ENCODE measurements around the gene PSAT1. TPM values are rescaled to one million over a fixed set of nuclear protein-coding genes. Genes with fewer than 3 reads are reported as not detected.

The PSAT1 gene
- total and polyA plus RNA-seq, 2 of the 13 experiments (the other 11 are each of a cell fraction or from before 2014, with no cell fraction given): 135 to 229 TPM

DNA sequence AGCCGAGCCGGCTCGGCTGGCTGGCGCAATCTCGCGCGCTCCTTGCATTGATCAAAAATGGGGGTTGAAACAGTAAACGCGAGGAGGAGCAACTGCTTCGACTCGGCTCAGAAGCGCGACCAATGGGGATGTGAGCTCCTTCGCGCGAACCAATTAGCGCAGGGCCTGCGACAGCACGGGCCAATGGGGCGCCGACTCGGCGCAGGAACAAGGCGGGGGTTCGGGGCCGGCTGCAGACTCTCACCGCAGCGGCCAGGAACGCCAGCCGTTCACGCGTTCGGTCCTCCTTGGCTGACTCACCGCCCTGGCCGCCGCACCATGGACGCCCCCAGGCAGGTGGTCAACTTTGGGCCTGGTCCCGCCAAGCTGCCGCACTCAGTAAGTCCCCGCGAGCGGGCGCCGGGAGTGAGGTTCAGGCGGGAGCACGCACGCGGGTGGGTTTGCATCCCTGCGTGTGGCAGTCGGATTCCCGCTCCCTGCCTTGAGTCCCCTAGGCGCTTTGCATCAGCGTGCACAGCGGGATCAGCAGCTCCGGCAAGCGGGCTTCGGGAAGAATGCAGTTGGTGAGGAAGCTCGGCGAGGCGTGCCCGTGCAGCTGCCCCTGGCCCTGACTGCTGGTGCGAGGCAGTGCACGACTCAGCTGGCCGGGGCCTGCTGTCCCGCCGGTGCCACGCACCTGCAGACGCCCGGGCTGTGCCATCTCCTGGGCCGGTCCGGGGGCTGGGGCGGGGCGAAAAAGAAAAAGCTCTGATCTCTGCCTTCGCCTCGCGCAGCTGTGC lies at the start of gene PSAT1 (continued):
- TF ChIP-seq, protein P1, sequence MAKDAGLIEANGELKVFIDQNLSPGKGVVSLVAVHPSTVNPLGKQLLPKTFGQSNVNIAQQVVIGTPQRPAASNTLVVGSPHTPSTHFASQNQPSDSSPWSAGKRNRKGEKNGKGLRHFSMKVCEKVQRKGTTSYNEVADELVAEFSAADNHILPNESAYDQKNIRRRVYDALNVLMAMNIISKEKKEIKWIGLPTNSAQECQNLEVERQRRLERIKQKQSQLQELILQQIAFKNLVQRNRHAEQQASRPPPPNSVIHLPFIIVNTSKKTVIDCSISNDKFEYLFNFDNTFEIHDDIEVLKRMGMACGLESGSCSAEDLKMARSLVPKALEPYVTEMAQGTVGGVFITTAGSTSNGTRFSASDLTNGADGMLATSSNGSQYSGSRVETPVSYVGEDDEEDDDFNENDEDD (CRISPR knock-in tag; IDR thresholded peaks at IDR 0.05; ENCODE audit: borderline replicate concordance): peak; percentile 68; the same call in 1 of the 2 replicates
- TF ChIP-seq IKZF1 (IDR thresholded peaks at IDR 0.05) (no peak), CAMTA2 (CRISPR knock-in tag; IDR thresholded peaks at IDR 0.05; ENCODE audit: borderline replicate concordance) (no peak), ZNF878 (CRISPR knock-in tag; IDR thresholded peaks at IDR 0.05) (no peak), HIVEP1 (CRISPR knock-in tag; IDR thresholded peaks at IDR 0.05) (0 out of 2 replicates have a peak, but pooled peaks have one; percentile 13), MAF1 (CRISPR knock-in tag; IDR thresholded peaks at IDR 0.05; ENCODE audit: borderline replicate concordance) (peak; percentile 49; the same call in 1 of the 2 replicates), PTBP1 (IDR thresholded peaks at IDR 0.05; ENCODE audit: low read depth, low read length, poor library complexity, severe bottlenecking) (no peak), ZBTB8A (CRISPR knock-in tag; IDR thresholded peaks at IDR 0.05; ENCODE audit: borderline replicate concordance, low read depth) (no peak), RARA (CRISPR knock-in tag; IDR thresholded peaks at IDR 0.05) (no peak), ZNF12 (CRISPR knock-in tag; IDR thresholded peaks at IDR 0.05) (peak; percentile 60), TCF12 (IDR thresholded peaks at IDR 0.05) (no peak), TCF12 (CRISPR knock-in tag; IDR thresholded peaks at IDR 0.05) (no peak), GTF2F1 (IDR thresholded peaks at IDR 0.05; ENCODE audit: low read length) (no peak), PHF5A (CRISPR knock-in tag; IDR thresholded peaks at IDR 0.05; ENCODE audit: low read depth, unreplicated experiment) (no peak), REPIN1 (CRISPR knock-in tag; IDR thresholded peaks at IDR 0.05; ENCODE audit: borderline replicate concordance, low read depth) (no peak; the same call in 1 of the 2 replicates), ZNF44 (CRISPR knock-in tag; IDR thresholded peaks at IDR 0.05) (no peak), FOXK2 (IDR thresholded peaks at IDR 0.05) (no peak)
- TF ChIP-seq, protein P2, sequence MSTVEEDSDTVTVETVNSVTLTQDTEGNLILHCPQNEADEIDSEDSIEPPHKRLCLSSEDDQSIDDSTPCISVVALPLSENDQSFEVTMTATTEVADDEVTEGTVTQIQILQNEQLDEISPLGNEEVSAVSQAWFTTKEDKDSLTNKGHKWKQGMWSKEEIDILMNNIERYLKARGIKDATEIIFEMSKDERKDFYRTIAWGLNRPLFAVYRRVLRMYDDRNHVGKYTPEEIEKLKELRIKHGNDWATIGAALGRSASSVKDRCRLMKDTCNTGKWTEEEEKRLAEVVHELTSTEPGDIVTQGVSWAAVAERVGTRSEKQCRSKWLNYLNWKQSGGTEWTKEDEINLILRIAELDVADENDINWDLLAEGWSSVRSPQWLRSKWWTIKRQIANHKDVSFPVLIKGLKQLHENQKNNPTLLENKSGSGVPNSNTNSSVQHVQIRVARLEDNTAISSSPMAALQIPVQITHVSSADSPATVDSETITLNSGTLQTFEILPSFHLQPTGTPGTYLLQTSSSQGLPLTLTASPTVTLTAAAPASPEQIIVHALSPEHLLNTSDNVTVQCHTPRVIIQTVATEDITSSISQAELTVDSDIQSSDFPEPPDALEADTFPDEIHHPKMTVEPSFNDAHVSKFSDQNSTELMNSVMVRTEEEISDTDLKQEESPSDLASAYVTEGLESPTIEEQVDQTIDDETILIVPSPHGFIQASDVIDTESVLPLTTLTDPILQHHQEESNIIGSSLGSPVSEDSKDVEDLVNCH (CRISPR knock-in tag; IDR thresholded peaks at IDR 0.05): no peak
- TF ChIP-seq, protein P3, sequence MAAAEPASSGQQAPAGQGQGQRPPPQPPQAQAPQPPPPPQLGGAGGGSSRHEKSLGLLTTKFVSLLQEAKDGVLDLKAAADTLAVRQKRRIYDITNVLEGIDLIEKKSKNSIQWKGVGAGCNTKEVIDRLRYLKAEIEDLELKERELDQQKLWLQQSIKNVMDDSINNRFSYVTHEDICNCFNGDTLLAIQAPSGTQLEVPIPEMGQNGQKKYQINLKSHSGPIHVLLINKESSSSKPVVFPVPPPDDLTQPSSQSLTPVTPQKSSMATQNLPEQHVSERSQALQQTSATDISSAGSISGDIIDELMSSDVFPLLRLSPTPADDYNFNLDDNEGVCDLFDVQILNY (CRISPR knock-in tag; conservative IDR thresholded peaks at IDR 0.05): peak; percentile 50; the same call in 1 of the 2 replicates
- TF ChIP-seq, protein P4, sequence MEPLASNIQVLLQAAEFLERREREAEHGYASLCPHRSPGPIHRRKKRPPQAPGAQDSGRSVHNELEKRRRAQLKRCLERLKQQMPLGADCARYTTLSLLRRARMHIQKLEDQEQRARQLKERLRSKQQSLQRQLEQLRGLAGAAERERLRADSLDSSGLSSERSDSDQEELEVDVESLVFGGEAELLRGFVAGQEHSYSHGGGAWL (CRISPR knock-in tag; IDR thresholded peaks at IDR 0.05): peak; percentile 91
- TF ChIP-seq, protein P5, sequence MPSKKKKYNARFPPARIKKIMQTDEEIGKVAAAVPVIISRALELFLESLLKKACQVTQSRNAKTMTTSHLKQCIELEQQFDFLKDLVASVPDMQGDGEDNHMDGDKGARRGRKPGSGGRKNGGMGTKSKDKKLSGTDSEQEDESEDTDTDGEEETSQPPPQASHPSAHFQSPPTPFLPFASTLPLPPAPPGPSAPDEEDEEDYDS (CRISPR knock-in tag; IDR thresholded peaks at IDR 0.05): peak; percentile 94
- TF ChIP-seq, protein P6, sequence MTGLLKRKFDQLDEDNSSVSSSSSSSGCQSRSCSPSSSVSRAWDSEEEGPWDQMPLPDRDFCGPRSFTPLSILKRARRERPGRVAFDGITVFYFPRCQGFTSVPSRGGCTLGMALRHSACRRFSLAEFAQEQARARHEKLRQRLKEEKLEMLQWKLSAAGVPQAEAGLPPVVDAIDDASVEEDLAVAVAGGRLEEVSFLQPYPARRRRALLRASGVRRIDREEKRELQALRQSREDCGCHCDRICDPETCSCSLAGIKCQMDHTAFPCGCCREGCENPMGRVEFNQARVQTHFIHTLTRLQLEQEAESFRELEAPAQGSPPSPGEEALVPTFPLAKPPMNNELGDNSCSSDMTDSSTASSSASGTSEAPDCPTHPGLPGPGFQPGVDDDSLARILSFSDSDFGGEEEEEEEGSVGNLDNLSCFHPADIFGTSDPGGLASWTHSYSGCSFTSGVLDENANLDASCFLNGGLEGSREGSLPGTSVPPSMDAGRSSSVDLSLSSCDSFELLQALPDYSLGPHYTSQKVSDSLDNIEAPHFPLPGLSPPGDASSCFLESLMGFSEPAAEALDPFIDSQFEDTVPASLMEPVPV (CRISPR knock-in tag; IDR thresholded peaks at IDR 0.05): peak; percentile 57; the same call in 1 of the 2 replicates

Measured in HepG2 (cell line).